ENCODE results near the gene LTC4S.
A peak's percentile ranks its signal among the peaks of the same experiment; 100 is the strongest.

LTC4S gene

GRCh38 chr5:179803651-179804554, 10.1 kb downstream of the LTC4S start:
- Histone ChIP-seq H3K9me3 (replicated peaks; ENCODE audit: low read length) (no peaks in the 10 kb centered on the region), H3K36me3 (ENCODE audit: insufficient read depth, low read length) (peaks cover 31% of the 10 kb centered on the region), H3K9ac (ENCODE audit: low read depth, low read length) (peak overlapping the region; percentile 79), H3K4me1 (ENCODE audit: control insufficient read depth, insufficient read depth, low read length) (peaks cover 36% of the 10 kb centered on the region), H3K4me2 (ENCODE audit: low read length) (peak overlapping the region; percentile 99), H3K4me3 (ENCODE audit: low read length) (peak overlapping the region; percentile 98), H3K27me3 (ENCODE audit: control insufficient read depth, insufficient read depth, low read length) (no peaks in the 10 kb centered on the region)

DNA sequence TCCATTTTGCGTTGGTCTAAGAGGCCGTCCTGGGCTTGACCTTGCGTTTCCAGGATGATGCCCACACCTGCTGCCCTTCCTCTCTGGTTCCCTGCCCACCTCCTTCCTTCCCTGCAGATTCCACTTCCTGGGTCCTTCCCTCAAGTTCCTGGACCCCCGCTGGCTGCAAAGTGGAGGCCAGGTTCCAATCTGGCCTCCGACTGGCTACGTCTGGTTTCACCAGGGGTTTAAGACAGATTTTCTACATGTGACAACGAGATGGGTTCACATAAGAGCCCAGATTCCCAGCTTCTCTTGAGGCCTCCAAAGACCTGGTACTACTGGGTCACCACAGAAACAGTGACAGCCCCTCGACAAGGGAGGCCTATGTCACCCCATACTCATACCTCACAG, 10.8 kb downstream of the LTC4S start:
- H3K4me3 ChIP-seq (ENCODE audit: low read length): peak overlapping the region; percentile 98
- H3K9ac ChIP-seq (ENCODE audit: low read depth, low read length): peak overlapping the region; percentile 79
- H3K36me3 ChIP-seq (ENCODE audit: insufficient read depth, low read length): peaks cover 25% of the 10 kb centered on the region
- H3K9me3 ChIP-seq (replicated peaks; ENCODE audit: low read length): no peaks in the 10 kb centered on the region
- H3K4me2 ChIP-seq (ENCODE audit: low read length): peak overlapping the region; percentile 99
- no peaks in the 10 kb centered on the region for H3K27me3 ChIP-seq (ENCODE audit: control insufficient read depth, insufficient read depth, low read length)
- H3K4me1 ChIP-seq (ENCODE audit: control insufficient read depth, insufficient read depth, low read length): peaks cover 36% of the 10 kb centered on the region

GRCh38 chr5:179805070-179805528, 11.3 kb downstream of the LTC4S start:
- Histone ChIP-seq H3K4me1 (ENCODE audit: control insufficient read depth, insufficient read depth, low read length) (peaks cover 36% of the 10 kb centered on the region), H3K4me2 (ENCODE audit: low read length) (peak overlapping the region; percentile 99), H3K4me3 (ENCODE audit: low read length) (peak overlapping the region; percentile 98), H3K27me3 (ENCODE audit: control insufficient read depth, insufficient read depth, low read length) (no peaks in the 10 kb centered on the region), H3K9ac (ENCODE audit: low read depth, low read length) (peak overlapping the region; percentile 79), H3K36me3 (ENCODE audit: insufficient read depth, low read length) (peaks cover 19% of the 10 kb centered on the region), H3K9me3 (replicated peaks; ENCODE audit: low read length) (no peaks in the 10 kb centered on the region)

GRCh38 chr5:179805529-179806249, 11.9 kb downstream of the LTC4S start:
- no peaks in the 10 kb centered on the region for H3K9me3 ChIP-seq (replicated peaks; ENCODE audit: low read length)
- peak overlapping the region; percentile 98 for H3K4me3 ChIP-seq (ENCODE audit: low read length)
- peak overlapping the region; percentile 79 for H3K9ac ChIP-seq (ENCODE audit: low read depth, low read length)
- no peaks in the 10 kb centered on the region for H3K27me3 ChIP-seq (ENCODE audit: control insufficient read depth, insufficient read depth, low read length)
- peaks cover 13% of the 10 kb centered on the region for H3K36me3 ChIP-seq (ENCODE audit: insufficient read depth, low read length)
- H3K4me2 ChIP-seq (ENCODE audit: low read length): peak overlapping the region; percentile 99
- H3K4me1 ChIP-seq (ENCODE audit: control insufficient read depth, insufficient read depth, low read length): peaks cover 36% of the 10 kb centered on the region

DNA sequence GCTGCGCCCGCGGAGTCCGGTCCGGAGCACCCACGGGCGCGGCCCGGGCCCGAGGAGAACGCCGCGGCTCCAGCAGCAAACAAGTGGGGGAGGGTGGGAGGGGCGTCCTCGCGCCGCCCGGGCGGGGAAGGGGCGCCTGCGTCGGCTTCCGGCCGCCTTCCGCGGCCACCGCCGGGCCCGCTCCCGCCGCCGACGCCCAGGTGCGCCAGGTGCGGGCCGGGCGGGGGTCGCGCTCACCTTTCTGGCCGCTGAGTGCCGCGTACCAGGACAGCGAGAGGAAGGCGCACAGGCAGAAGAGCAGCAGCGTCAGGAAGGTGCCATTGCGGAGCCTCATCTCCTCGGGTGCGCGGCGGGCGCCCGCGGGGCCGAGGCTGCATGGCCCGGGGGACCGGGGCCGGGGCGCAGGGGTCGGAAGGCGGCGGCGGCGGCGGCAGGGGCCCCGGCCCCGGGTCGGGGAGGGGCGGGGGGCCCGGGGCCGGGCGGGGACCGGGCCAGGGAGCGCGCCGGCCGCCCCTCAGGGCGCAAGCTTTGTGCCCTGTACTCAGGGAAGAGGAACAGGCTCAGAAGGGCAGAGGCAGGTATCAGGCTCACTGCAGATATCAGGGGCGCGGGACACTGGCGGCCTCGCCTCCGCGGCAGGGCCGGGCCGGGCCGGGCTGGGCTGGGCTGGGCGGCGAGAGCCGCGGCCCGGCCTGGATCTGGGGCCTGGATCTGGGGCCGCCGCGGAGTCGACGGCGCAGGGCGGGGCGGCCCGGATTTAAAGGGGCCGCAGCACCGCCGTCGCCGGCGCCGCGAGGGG, 12.7 kb downstream of the LTC4S start, which contains the start of gene MGAT4B:
MGAT4B (minus strand) TSS at position 617 of the 799 bp plus-strand sequence; CDS start at position 334, 283 bp downstream.
- peaks cover 36% of the 10 kb centered on the region for H3K4me1 ChIP-seq (ENCODE audit: control insufficient read depth, insufficient read depth, low read length)
- H3K27me3 ChIP-seq (ENCODE audit: control insufficient read depth, insufficient read depth, low read length): no peaks in the 10 kb centered on the region
- H3K4me2 ChIP-seq (ENCODE audit: low read length): peak within 1 kb of the TSS; percentile 99
- H3K36me3 ChIP-seq (ENCODE audit: insufficient read depth, low read length): peaks cover 7% of the 10 kb centered on the region
- peak within 1 kb of the TSS; percentile 79 for H3K9ac ChIP-seq (ENCODE audit: low read depth, low read length)
- no peaks in the 10 kb centered on the region for H3K9me3 ChIP-seq (replicated peaks; ENCODE audit: low read length)
- peak within 1 kb of the TSS; percentile 98 for H3K4me3 ChIP-seq (ENCODE audit: low read length)

DNA sequence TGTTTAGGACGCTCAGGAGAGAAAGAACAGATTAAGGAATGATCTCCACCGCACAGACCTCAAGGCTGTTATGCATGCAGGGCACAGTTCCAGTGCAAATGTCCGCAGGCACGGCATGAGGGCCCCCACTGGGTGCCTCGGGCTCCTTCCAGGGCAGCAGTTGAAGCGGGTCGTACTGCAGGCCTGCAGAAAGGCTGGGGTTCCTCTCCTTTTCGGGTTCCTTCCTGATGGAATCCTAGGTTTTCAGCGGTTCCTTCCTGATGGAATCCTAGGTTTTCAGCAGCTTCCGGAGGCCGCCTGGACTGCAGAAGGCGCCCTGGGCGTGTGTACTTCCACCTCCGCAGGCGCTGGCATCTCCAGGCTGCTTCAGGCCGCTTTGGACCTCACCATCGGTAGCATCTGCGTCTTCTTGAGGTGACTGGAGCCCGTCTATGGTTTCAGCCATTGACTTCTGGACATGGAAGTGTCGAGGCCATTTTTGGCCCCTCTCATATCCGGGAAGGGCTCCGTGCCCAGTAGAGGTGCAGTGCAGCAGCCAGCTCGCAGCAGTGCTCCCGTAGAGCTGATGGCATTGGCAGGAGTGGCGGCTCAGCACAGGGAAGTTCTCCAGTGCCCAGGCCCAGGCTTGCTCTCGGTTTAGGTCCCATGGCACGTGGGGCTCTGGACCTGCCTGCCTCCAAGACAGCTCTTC, 18.5 kb downstream of the LTC4S start:
- Histone ChIP-seq H3K4me2 (ENCODE audit: low read length) (no peak overlapping the region), H3K9ac (ENCODE audit: low read depth, low read length) (no peak overlapping the region), H3K27me3 (ENCODE audit: control insufficient read depth, insufficient read depth, low read length) (no peaks in the 10 kb centered on the region), H3K4me3 (ENCODE audit: low read length) (no peak overlapping the region), H3K36me3 (ENCODE audit: insufficient read depth, low read length) (peaks cover 16% of the 10 kb centered on the region), H3K4me1 (ENCODE audit: control insufficient read depth, insufficient read depth, low read length) (peaks cover 9% of the 10 kb centered on the region), H3K9me3 (replicated peaks; ENCODE audit: low read length) (no peaks in the 10 kb centered on the region)

DNA sequence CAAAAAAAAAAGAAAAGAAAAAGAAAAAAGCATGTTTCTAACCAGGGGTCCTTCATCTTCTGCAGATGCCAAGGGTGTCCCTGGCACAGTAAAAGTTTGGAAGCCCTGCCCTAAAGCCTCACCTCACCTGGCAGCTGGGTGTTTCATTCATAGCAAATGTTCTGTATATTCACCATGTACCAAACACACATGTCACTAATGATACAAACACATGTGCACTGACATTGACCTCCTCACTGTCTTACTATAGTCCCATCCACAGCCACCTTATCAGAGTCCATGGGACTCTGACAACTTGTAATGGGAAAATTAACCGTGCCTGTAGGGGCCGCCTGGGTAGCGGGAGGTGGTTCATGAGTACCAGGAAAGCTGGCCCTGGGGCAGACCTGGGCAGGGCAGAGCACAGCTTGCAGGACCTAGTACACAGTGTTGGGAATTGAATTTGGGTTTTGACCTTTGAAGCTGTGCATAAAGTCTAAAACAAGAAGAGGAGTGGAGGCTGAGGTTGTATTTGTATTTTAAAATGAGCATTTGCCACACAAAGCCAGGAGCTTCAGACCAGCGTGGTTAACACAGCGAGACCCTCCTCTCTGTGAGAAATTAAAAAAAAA, 19.3 kb downstream of the LTC4S start:
- no peaks in the 10 kb centered on the region for H3K9me3 ChIP-seq (replicated peaks; ENCODE audit: low read length)
- H3K4me1 ChIP-seq (ENCODE audit: control insufficient read depth, insufficient read depth, low read length): peaks cover 14% of the 10 kb centered on the region
- no peak overlapping the region for H3K4me3 ChIP-seq (ENCODE audit: low read length)
- H3K36me3 ChIP-seq (ENCODE audit: insufficient read depth, low read length): peaks cover 16% of the 10 kb centered on the region
- no peak overlapping the region for H3K4me2 ChIP-seq (ENCODE audit: low read length)
- no peak overlapping the region for H3K9ac ChIP-seq (ENCODE audit: low read depth, low read length)
- no peaks in the 10 kb centered on the region for H3K27me3 ChIP-seq (ENCODE audit: control insufficient read depth, insufficient read depth, low read length)

DNA sequence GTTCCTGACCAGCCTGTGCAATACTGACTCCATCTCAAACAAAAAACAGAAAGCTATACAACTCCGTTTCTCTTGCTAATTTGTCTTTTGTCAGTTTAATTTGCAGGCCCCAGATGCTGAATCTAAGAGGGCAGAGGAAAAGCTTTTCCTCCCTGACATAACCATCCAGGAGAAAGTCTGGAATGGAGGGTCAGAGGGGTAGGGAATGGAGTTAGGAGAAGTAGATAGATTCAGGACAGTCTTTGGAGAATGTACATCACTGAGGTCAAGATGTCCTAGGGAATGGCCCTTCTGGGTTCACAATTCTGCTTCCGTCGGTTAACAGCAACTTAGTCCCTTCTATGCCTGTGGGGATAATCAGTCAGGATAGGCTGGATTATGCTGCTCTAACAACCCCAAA, 20.3 kb downstream of the LTC4S start:
- Histone ChIP-seq H3K4me3 (ENCODE audit: low read length) (no peak overlapping the region), H3K9ac (ENCODE audit: low read depth, low read length) (no peak overlapping the region), H3K4me1 (ENCODE audit: control insufficient read depth, insufficient read depth, low read length) (peaks cover 24% of the 10 kb centered on the region), H3K4me2 (ENCODE audit: low read length) (no peak overlapping the region), H3K27me3 (ENCODE audit: control insufficient read depth, insufficient read depth, low read length) (no peaks in the 10 kb centered on the region), H3K36me3 (ENCODE audit: insufficient read depth, low read length) (peaks cover 16% of the 10 kb centered on the region), H3K9me3 (replicated peaks; ENCODE audit: low read length) (no peaks in the 10 kb centered on the region)

- H3K4me1 ChIP-seq (ENCODE audit: control insufficient read depth, insufficient read depth, low read length): peaks cover 39% of the 10 kb centered on the region
- H3K4me3 ChIP-seq (ENCODE audit: low read length): no peak overlapping the region
- no peaks in the 10 kb centered on the region for H3K27me3 ChIP-seq (ENCODE audit: control insufficient read depth, insufficient read depth, low read length)
- H3K36me3 ChIP-seq (ENCODE audit: insufficient read depth, low read length): peaks cover 16% of the 10 kb centered on the region
- H3K9me3 ChIP-seq (replicated peaks; ENCODE audit: low read length): no peaks in the 10 kb centered on the region
- H3K4me2 ChIP-seq (ENCODE audit: low read length): no peak overlapping the region
- H3K9ac ChIP-seq (ENCODE audit: low read depth, low read length): no peak overlapping the region
Measured at GRCh38 chr5:179815491-179816249, 21.9 kb downstream of the LTC4S start.

DNA sequence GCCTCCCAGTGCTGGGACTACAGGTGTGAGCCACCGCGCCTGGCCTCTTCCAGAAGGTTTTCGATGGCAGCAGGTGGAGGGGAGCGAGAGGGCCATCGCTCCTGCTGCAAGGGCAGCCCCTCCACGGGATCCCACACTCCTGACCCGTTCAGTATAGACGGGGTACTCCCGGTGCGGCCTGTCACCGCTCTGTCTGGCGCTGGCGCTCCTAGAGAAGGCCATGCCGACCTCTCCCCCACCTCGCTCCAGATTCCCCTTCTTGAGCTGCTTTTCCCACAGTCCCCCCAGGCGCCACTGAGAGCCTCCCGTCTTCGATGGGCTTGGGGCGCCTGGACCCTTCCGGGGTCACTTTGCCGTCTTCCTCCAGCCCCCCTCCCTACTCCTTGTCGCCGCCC, 22.6 kb downstream of the LTC4S start:
- peak overlapping the region; percentile 54 for H3K4me3 ChIP-seq (ENCODE audit: low read length)
- no peaks in the 10 kb centered on the region for H3K9me3 ChIP-seq (replicated peaks; ENCODE audit: low read length)
- H3K4me2 ChIP-seq (ENCODE audit: low read length): peak overlapping the region; percentile 73
- H3K27me3 ChIP-seq (ENCODE audit: control insufficient read depth, insufficient read depth, low read length): no peaks in the 10 kb centered on the region
- H3K4me1 ChIP-seq (ENCODE audit: control insufficient read depth, insufficient read depth, low read length): peaks cover 39% of the 10 kb centered on the region
- H3K9ac ChIP-seq (ENCODE audit: low read depth, low read length): peak overlapping the region; percentile 59
- peaks cover 15% of the 10 kb centered on the region for H3K36me3 ChIP-seq (ENCODE audit: insufficient read depth, low read length)
